ENCODE measurements around the gene DNAJC11. TPM values are rescaled to one million over a fixed set of nuclear protein-coding genes. Genes with fewer than 3 reads are reported as not detected.
"Not testable (repeated sequence)": the region's sequence is repeated elsewhere in the genome, so short reads cannot be mapped to it uniquely, and the experiment has no call there.

DNAJC11 gene
- total RNA-seq, 3 donors from 2014 or later (not counting 1 experiment from before 2014, with no cell fraction given) = 28.7 to 40.1 (median 36.2) TPM

GRCh38 chr1:6601049-6601922 lies 100.3 kb downstream of the DNAJC11 start:
- Mint-ChIP-seq H3K27ac (peak overlapping the region; percentile 93 to 99), H3K27me3 (ENCODE audit: low read depth in 2 of 2) (no peaks in the 10 kb centered on the region)

GRCh38 chr1:6600410-6601048 lies 101.1 kb downstream of the DNAJC11 start:
- H3K4me3 ChIP-seq (ENCODE audit: low read length) = peak overlapping the region; percentile 82
- intact Hi-C loops (cut with micrococcal nuclease) = loop anchor here (1.0 to 5.0 kb wide), 3 partner anchors 21 to 573 kb away; partner anchors contain the start of genes CAMTA1 and ZBTB48
- ATAC-seq = peak in 1 of 3 donors; percentile 1

More at GRCh38 chr1:6601049-6601922, 100.3 kb downstream of the DNAJC11 start:
- ATAC-seq (peak; percentile 42 to 53 (median 48)), DNase-seq (peak; percentile 71 to 85)
- Mint-ChIP-seq H3K4me3 (peak overlapping the region; percentile 98), H3K4me1 (peaks cover 42 to 45% of the 10 kb centered on the region in 2 donors), H3K36me3 (no peaks in the 10 kb centered on the region), H3K9me3 (no peaks in the 10 kb centered on the region)
- Histone ChIP-seq H3K36me3 (ENCODE audit: control insufficient read depth, insufficient read depth, low read length) (peaks cover 17% of the 10 kb centered on the region), H3K27me3 (ENCODE audit: control insufficient read depth, insufficient read depth, low read length) (no peaks in the 10 kb centered on the region), H3K4me1 (ENCODE audit: control insufficient read depth, insufficient read depth, low read length) (peaks cover 54% of the 10 kb centered on the region), H3K27ac (ENCODE audit: low read length) (peak overlapping the region; percentile 65), H3K4me3 (ENCODE audit: low read length) (peak overlapping the region; percentile 82), H3K9me3 (ENCODE audit: control insufficient read depth, insufficient read depth, low read length) (no peaks in the 10 kb centered on the region)
- no peak for TF ChIP-seq CTCF (IDR thresholded peaks at IDR 0.05)
- WGBS (ENCODE audit: insufficient coverage) = under 1% methylated on average over 40 of the region's 40 CpGs
- intact Hi-C loops (cut with micrococcal nuclease) = loop anchor here (1.0 to 5.0 kb wide), 3 partner anchors 22 to 574 kb away; partner anchors contain the start of genes CAMTA1 and ZBTB48

GRCh38 chr1:6599991-6600390 lies 101.6 kb downstream of the DNAJC11 start:
- H3K9me3 Mint-ChIP-seq; H3K9me3 ChIP-seq (ENCODE audit: control insufficient read depth, insufficient read depth, low read length); H3K27me3 Mint-ChIP-seq (ENCODE audit: low read depth in 2 of 2); DNase-seq; H3K27me3 ChIP-seq (ENCODE audit: control insufficient read depth, insufficient read depth, low read length); H3K36me3 Mint-ChIP-seq; ATAC-seq: not testable (repeated sequence)
- Mint-ChIP-seq H3K4me3 (peak overlapping the region; percentile 98), H3K4me1 (peaks cover 50 to 52% of the 10 kb centered on the region in 2 donors), H3K27ac (peak overlapping the region; percentile 93 to 99)
- Histone ChIP-seq H3K27ac (ENCODE audit: low read length) (peak overlapping the region; percentile 65), H3K36me3 (ENCODE audit: control insufficient read depth, insufficient read depth, low read length) (peaks cover 26% of the 10 kb centered on the region), H3K4me3 (ENCODE audit: low read length) (peak overlapping the region; percentile 82), H3K4me1 (ENCODE audit: control insufficient read depth, insufficient read depth, low read length) (peaks cover 54% of the 10 kb centered on the region)
- 20% methylated on average over 7 of the region's 8 CpGs for WGBS (ENCODE audit: insufficient coverage)
- intact Hi-C loops (cut with micrococcal nuclease) = loop anchor here (5.0 kb wide), 2 partner anchors 187 to 573 kb away; partner anchors contain the start of gene CAMTA1

More at GRCh38 chr1:6600410-6601048, 101.1 kb downstream of the DNAJC11 start:
- peak overlapping the region; percentile 93 to 99 for H3K27ac Mint-ChIP-seq
- H3K27me3 Mint-ChIP-seq (ENCODE audit: low read depth in 2 of 2) = no peaks in the 10 kb centered on the region
- H3K27ac ChIP-seq (ENCODE audit: low read length) = peak overlapping the region; percentile 65
- peaks cover 54% of the 10 kb centered on the region for H3K4me1 ChIP-seq (ENCODE audit: control insufficient read depth, insufficient read depth, low read length)
- DNase-seq = no peak
- H3K36me3 ChIP-seq (ENCODE audit: control insufficient read depth, insufficient read depth, low read length) = peaks cover 22% of the 10 kb centered on the region
- TF ChIP-seq CTCF (IDR thresholded peaks at IDR 0.05) = no peak
- no peaks in the 10 kb centered on the region for H3K36me3 Mint-ChIP-seq
- 18% methylated on average over 10 of the region's 10 CpGs for WGBS (ENCODE audit: insufficient coverage)
- H3K27me3 ChIP-seq (ENCODE audit: control insufficient read depth, insufficient read depth, low read length) = no peaks in the 10 kb centered on the region
- H3K9me3 ChIP-seq (ENCODE audit: control insufficient read depth, insufficient read depth, low read length) = no peaks in the 10 kb centered on the region
- H3K4me3 Mint-ChIP-seq = peak overlapping the region; percentile 98
- H3K4me1 Mint-ChIP-seq = peaks cover 49 to 50% of the 10 kb centered on the region in 2 donors
- H3K9me3 Mint-ChIP-seq = no peaks in the 10 kb centered on the region

All from natural killer cell (primary cell).